MM.1S (cell line): Measurements from ENCODE around the gene DDX60.
"Not testable (repeated sequence)": the region's sequence is repeated elsewhere in the genome, so short reads cannot be mapped to it uniquely, and the experiment has no call there.

Experiments
- DNase-seq: peaks from one replicate; pipeline ENCODE4 v3.0.0-alpha.2; 2015
- H2AFZ ChIP-seq: fragments of 300-600 bp; sonication (generic); 2 replicates; pipeline ENCODE4 v1.6.0; 2016; ENCODE audit warnings: antibody characterized with exemption, low read length
- H3F3A ChIP-seq: fragments of 300-600 bp; sonication (generic); 2 replicates; pipeline ENCODE4 v1.6.1; 2016; ENCODE audit warnings: mild to moderate bottlenecking, antibody characterized with exemption, low read length, moderate library complexity, mixed read lengths; ENCODE audit not compliant: insufficient read depth
- H3K27ac ChIP-seq: fragments of 300-600 bp; sonication (generic); 2 replicates; pipeline ENCODE4 v1.5.1; 2016; ENCODE audit warnings: mild to moderate bottlenecking, low read length
- H3K27me3 ChIP-seq: fragments of 300-600 bp; sonication (generic); replicated peaks from 2 replicates; pipeline ENCODE4 v1.6.0; 2016; ENCODE audit warnings: low read length; ENCODE audit not compliant: insufficient read depth
- H3K36me3 ChIP-seq: fragments of 300-600 bp; sonication (generic); replicated peaks from 2 replicates; pipeline ENCODE4 v1.6.1; 2016; ENCODE audit warnings: mild to moderate bottlenecking, low read length, mixed read lengths; ENCODE audit not compliant: insufficient read depth
- H3K4me1 ChIP-seq: fragments of 300-600 bp; sonication (generic); 2 replicates; pipeline ENCODE4 v1.6.1; 2016; ENCODE audit warnings: low read length, mixed read lengths
- H3K4me2 ChIP-seq: fragments of 300-600 bp; sonication (generic); 2 replicates; pipeline ENCODE4 v1.6.0; 2016; ENCODE audit warnings: low read depth, low read length
- H3K4me3 ChIP-seq: fragments of 300-600 bp; sonication (generic); 2 replicates; pipeline ENCODE4 v1.5.1; 2016; ENCODE audit warnings: low read length, mixed read lengths
- H3K79me2 ChIP-seq: fragments of 300-600 bp; sonication (generic); 2 replicates; pipeline ENCODE4 v1.6.1; 2016; ENCODE audit warnings: mixed run types, low read length, mixed read lengths
- H3K9ac ChIP-seq: fragments of 300-600 bp; sonication (generic); 2 replicates; pipeline ENCODE4 v1.6.1; 2016; ENCODE audit warnings: low read length, mixed read lengths
- H3K9me2 ChIP-seq: fragments of 300-600 bp; sonication (generic); replicated peaks from 2 replicates; pipeline ENCODE4 v1.6.1; 2016; ENCODE audit warnings: mild to moderate bottlenecking, low read length, mixed read lengths; ENCODE audit not compliant: insufficient read depth
- H3K9me3 ChIP-seq: fragments of 300-600 bp; sonication (generic); replicated peaks from 2 replicates; pipeline ENCODE4 v1.6.1; 2016; ENCODE audit warnings: mild to moderate bottlenecking, low read length, mixed read lengths; ENCODE audit not compliant: insufficient read depth
- H4K20me1 ChIP-seq: fragments of 300-600 bp; sonication (generic); 2 replicates; pipeline ENCODE4 v1.6.1; 2016; ENCODE audit warnings: mild to moderate bottlenecking, low read length, moderate library complexity, mixed read lengths; ENCODE audit not compliant: insufficient read depth
- CTCF ChIP-seq: fragments of 300-600 bp; sonication (generic); IDR thresholded peaks from 2 replicates; pipeline ENCODE4 v1.5.1; 2016; ENCODE audit warnings: antibody characterized with exemption, low read length, mixed read lengths
- EZH2 ChIP-seq: fragments of 300-600 bp; sonication (generic); optimal IDR thresholded peaks from 2 replicates; pipeline ENCODE3; 2017; ENCODE audit warnings: low read depth, mild to moderate bottlenecking, antibody characterized with exemption, low read length, mixed read lengths
- EZH2phosphoT487 ChIP-seq: fragments of 300-600 bp; sonication (generic); IDR thresholded peaks from 2 replicates; pipeline ENCODE4 v1.6.1; 2018; ENCODE audit warnings: antibody characterized with exemption, low read length

The DDX60 gene

GRCh38 chr4:168308912-168309311 is 9.6 kb downstream of the DDX60 start:
- no peaks in the 10 kb centered on the region for H3K27me3 ChIP-seq
- no peaks in the 10 kb centered on the region for H3K79me2 ChIP-seq
- H2AFZ ChIP-seq: no peak overlapping the region
- no peak overlapping the region for H3K9ac ChIP-seq
- H3K9me3 ChIP-seq: no peaks in the 10 kb centered on the region
- H3K4me3 ChIP-seq: no peak overlapping the region
- no peak for DNase-seq
- H3K4me2 ChIP-seq: no peak overlapping the region
- H3K27ac ChIP-seq: no peak overlapping the region
- no peaks in the 10 kb centered on the region for H4K20me1 ChIP-seq
- no peaks in the 10 kb centered on the region for H3K36me3 ChIP-seq
- no peaks in the 10 kb centered on the region for H3F3A ChIP-seq
- H3K9me2 ChIP-seq: no peaks in the 10 kb centered on the region
- TF ChIP-seq CTCF (no peak), EZH2 (no peak), EZH2phosphoT487 (no peak)
- H3K4me1 ChIP-seq: no peaks in the 10 kb centered on the region

- Histone ChIP-seq H3K4me1 (no peaks in the 10 kb centered on the region), H3K79me2 (no peaks in the 10 kb centered on the region), H3K4me2 (no peak overlapping the region), H3K9me2 (no peaks in the 10 kb centered on the region; the same call in 1 of the 2 replicates), H3K36me3 (no peaks in the 10 kb centered on the region), H3K9me3 (no peaks in the 10 kb centered on the region), H3K4me3 (no peak overlapping the region), H4K20me1 (no peaks in the 10 kb centered on the region), H3F3A (no peaks in the 10 kb centered on the region), H2AFZ (no peak overlapping the region), H3K27me3 (no peaks in the 10 kb centered on the region), H3K9ac (no peak overlapping the region), H3K27ac (no peak overlapping the region)
- TF ChIP-seq CTCF (no peak), EZH2phosphoT487 (no peak), EZH2 (no peak)
- no peak for DNase-seq
Observed at GRCh38 chr4:168306476-168306875, 12.1 kb downstream of the DDX60 start.

GRCh38 chr4:168304744-168305459 is 13.7 kb downstream of the DDX60 start:
- no peaks in the 10 kb centered on the region; the same call in 1 of the 2 replicates for H3K9me2 ChIP-seq
- no peaks in the 10 kb centered on the region for H4K20me1 ChIP-seq
- H3K27ac ChIP-seq: no peak overlapping the region
- no peak overlapping the region for H3K4me3 ChIP-seq
- no peaks in the 10 kb centered on the region for H3K9me3 ChIP-seq
- no peaks in the 10 kb centered on the region for H3K36me3 ChIP-seq
- no peaks in the 10 kb centered on the region for H3F3A ChIP-seq
- H3K4me2 ChIP-seq: no peak overlapping the region
- H2AFZ ChIP-seq: no peak overlapping the region
- DNase-seq: no peak
- H3K9ac ChIP-seq: no peak overlapping the region
- no peaks in the 10 kb centered on the region for H3K79me2 ChIP-seq
- no peak for TF ChIP-seq EZH2
- TF ChIP-seq EZH2phosphoT487: no peak
- no peak for TF ChIP-seq CTCF
- no peaks in the 10 kb centered on the region for H3K27me3 ChIP-seq
- H3K4me1 ChIP-seq: no peaks in the 10 kb centered on the region

GRCh38 chr4:168303430-168303829 is 15.1 kb downstream of the DDX60 start:
- DNase-seq, H3K4me2 ChIP-seq, H3K27ac ChIP-seq, H3K4me3 ChIP-seq, H3K9me3 ChIP-seq, H3K9me2 ChIP-seq, H3K4me1 ChIP-seq, H3K27me3 ChIP-seq, H3K79me2 ChIP-seq, H3K9ac ChIP-seq, H4K20me1 ChIP-seq, H3K36me3 ChIP-seq, H2AFZ ChIP-seq, H3F3A ChIP-seq: not testable (repeated sequence)
